GM13977 (cell line): Measurements from ENCODE around the gene LTBP1.
"Not testable (repeated sequence)": the region's sequence is repeated elsewhere in the genome, so short reads cannot be mapped to it uniquely, and the experiment has no call there.

Source experiments
- DNase-seq: peaks from one replicate; pipeline ENCODE4 v3.0.0; 2012; ENCODE audit warnings: low spot score
- in situ Hi-C: fragments of 300-500 bp; cut with MboI; formaldehyde crosslinking; loops from one replicate; pipeline ENCODE4 v1.12.0; 2022; ENCODE audit warnings: low sequenced_read_pairs, low pct_unique_long_range_greater_than_20kb, mixed read lengths, inconsistent platforms; ENCODE audit not compliant: unreplicated experiment
- TF ChIP-seq, protein P1 (sequence below): IDR thresholded peaks from 2 replicates; pipeline ENCODE4 v1.5.1; 2012; ENCODE audit warnings: mild to moderate bottlenecking, control low read depth; ENCODE audit not compliant: insufficient read depth; ENCODE audit errors: extremely low read depth, missing control alignments

LTBP1 gene

DNA sequence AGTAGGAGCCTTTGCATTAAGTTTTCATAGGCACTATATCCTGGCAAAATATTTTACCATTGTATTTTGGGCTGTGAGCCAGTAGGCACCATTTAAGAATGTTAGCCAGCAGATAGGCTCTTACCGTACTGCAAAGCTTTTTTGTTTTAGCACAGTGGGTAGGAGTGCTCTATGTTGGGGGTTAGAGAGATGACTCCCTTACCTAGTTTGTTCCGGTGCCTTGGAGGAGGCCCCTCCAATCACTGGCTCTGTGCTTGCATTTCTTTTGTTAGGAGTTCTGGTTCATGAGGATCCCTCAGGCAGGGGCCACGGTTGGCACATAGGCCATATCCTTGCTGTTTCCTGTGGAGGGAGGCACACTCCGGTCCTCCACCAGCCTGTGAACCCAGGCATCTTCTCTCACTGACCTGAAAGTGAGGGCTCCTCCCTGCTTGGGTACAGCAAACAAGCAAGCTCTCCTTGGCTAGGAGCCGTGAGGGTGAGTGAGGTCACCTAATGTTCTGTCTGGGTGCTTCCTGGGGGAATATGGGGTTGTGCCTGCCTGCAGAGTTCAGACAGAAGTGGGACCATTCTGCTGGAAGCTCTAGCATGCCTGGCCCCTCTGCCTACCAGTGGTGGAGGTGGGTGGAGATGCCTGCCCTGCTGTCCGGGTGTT is 29.8 kb downstream of the LTBP1 start:
- in situ Hi-C loops: no loop called here

DNA sequence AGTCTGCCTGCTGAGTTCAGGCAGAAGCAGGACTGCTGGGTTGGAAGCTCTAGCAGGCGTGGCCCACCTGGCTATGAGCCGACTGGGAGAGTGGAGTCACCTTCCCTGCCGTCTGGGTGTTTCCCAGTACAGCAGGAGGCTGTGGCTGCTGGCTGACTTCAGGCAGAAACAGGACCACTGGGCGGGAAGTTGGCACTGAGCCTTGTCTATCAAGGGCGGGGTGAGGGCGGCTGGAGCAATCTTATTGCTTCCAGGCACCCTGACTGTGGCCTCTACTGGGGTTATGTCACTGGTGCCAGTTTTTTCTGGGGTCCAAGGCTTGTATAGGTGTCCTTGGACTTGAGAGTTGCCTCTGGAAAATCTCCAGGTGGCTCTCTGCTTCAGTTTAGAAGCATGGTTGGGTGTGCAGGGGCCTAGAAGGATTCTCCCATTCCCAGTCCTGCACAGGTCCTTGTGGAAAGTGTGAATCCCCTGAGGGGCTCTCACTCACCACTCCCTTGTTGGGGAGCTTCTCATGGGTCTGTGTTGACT is 30.5 kb downstream of the LTBP1 start:
- TF ChIP-seq, protein P1, sequence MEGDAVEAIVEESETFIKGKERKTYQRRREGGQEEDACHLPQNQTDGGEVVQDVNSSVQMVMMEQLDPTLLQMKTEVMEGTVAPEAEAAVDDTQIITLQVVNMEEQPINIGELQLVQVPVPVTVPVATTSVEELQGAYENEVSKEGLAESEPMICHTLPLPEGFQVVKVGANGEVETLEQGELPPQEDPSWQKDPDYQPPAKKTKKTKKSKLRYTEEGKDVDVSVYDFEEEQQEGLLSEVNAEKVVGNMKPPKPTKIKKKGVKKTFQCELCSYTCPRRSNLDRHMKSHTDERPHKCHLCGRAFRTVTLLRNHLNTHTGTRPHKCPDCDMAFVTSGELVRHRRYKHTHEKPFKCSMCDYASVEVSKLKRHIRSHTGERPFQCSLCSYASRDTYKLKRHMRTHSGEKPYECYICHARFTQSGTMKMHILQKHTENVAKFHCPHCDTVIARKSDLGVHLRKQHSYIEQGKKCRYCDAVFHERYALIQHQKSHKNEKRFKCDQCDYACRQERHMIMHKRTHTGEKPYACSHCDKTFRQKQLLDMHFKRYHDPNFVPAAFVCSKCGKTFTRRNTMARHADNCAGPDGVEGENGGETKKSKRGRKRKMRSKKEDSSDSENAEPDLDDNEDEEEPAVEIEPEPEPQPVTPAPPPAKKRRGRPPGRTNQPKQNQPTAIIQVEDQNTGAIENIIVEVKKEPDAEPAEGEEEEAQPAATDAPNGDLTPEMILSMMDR: no peak
- no peak for DNase-seq
- in situ Hi-C loops: no loop called here

More for the DNA sequence above, 29.8 kb downstream of the LTBP1 start:
- TF ChIP-seq, protein P1: no peak
- no peak for DNase-seq

DNA sequence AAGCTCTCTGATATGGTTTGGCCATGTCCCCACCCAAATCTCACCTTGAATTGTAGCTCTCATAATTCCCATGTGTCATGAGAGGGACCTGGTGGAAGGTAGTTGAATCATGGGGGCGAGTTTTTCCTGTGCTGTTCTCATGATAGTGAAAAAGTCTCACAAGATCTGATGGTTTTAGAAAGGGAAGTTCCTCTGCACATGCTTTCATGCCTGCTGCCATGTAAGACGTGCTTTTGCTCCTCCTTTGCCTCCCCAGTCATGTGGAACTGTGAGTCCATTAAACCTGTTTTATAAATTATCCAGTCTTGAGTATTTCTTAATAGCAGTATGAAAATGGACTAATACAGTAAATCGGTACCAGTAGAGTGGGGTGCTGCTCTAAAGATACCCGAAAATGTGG is 34.9 kb downstream of the LTBP1 start:
- TF ChIP-seq, protein P1: no peak
- DNase-seq: no peak
- in situ Hi-C loops: no loop called here

DNA sequence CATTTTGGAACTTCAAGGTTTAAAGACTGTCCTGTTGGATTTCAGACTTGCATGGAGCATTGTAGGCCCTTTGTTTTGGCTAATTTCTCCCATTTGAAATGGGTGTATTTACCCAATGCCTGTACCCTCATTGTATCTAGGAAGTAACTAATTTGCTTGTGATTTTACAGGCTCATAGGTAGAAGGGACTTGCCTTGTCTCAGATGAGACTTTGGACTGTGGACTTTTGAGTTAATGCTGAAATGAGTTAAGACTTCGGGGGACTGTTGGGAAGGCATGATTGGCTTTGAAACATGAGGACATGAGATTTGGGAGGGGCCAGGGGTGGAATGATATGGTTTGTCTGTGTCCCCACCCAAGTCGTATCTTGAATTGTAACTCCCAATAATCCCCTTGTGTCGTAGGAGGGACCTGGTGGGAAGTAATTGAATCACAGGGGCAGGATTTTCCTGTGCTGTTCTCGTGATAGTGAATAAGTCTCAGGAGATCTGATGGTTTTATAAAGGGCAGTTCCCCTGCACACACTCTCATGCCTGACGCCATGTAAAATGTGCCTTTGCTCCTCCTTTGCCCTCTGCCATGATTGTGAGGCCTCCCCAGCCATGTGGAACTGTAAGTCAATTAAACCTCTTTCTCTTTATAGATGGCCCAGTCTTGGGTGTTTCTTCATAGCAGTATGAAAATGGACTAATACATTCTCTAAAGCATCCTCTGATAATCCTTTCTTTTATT is 36.6 kb downstream of the LTBP1 start:
- DNase-seq, in situ Hi-C loops: not testable (repeated sequence)

DNA sequence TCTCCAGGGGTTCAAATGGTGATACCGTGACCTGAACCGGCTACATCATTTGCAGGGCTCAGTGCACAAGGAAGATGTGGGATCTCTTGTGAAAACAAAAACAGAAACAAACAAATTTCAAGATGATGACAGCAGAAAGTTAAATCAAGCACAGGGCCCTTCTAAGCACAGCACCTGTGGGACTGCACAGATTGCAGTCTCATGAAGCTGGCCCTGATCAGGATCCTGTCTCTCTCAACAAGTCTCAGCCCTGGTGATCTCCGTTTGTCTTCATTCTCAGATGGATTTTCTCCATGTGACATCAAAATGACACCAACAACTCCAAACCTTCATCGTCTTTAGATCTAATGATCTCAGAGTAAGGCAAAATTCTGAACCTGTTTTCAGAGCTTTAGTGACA is 39.7 kb downstream of the LTBP1 start:
- DNase-seq: no peak
- TF ChIP-seq, protein P1: no peak
- in situ Hi-C loops: no loop called here

DNA sequence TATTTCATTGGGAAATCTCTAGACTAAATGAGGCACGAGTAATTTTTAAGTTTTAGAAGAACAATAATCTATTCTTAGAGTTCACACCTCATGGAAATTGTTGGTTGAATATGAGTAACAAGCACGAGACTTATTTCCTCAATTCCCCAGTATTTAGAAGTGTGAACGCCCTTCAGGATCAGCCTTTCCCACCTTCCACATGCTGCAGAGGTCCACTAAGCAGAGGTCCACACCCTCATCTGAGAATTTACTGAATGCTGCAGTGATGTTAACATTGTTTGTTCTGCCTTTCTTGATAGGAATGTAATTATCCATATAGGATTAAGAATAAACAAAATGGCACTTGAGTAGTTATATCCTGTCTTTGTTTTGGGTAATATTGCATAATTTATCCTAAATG is 41.8 kb downstream of the LTBP1 start:
- no peak for DNase-seq
- TF ChIP-seq, protein P1: no peak
- in situ Hi-C loops: no loop called here

DNA sequence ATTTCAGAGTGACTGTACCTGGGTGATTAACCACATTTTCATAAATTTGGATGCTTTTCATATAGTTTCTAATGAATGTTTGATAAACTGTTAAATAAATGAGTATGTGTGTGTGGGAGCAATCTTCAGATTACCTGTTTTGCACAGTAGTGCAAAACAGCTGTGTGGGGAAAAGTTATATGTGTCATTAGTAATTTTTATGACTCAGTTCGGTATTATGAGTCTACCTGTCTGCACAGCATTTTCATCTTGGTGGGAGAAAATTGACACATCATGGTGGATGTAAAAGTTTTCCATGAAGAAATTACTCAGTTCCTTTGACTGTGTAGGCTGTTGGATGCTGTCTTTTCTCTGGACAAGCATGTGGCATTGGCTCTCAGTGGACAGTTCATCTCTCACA is 43.8 kb downstream of the LTBP1 start:
- TF ChIP-seq, protein P1: no peak
- no peak for DNase-seq

More for the DNA sequence above, 43.8 kb downstream of the LTBP1 start:
- in situ Hi-C loops: no loop called here
